Suprapubic skin (tissue), 3 donors: ENCODE measurements around the gene EXTL2.

Source experiments
- CTCF ChIP-seq, 2 donors: fragments of 200-600 bp in 1 of 2; fragments of 450-650 bp in 1 of 2; sonication (generic) in 1 of 2; IDR thresholded peaks; one replicate each; pipeline ENCODE4 v1.5.1; 2016 to 2019; ENCODE audit warnings: antibody characterized with exemption in 2 of 2, mild to moderate bottlenecking in 1 of 2, moderate library complexity in 1 of 2
- EP300 ChIP-seq: sonication (generic); formaldehyde crosslinking; IDR thresholded peaks from one replicate; pipeline ENCODE4 v1.6.1; 2017; ENCODE audit warnings: antibody characterized with exemption
- POLR2A ChIP-seq, 2 donors: fragments of 450-650 bp; IDR thresholded peaks; one replicate each; pipeline ENCODE4 v1.6.1; 2017; ENCODE audit warnings: antibody characterized with exemption in 2 of 2, mild to moderate bottlenecking in 2 of 2, moderate library complexity in 2 of 2

DNA sequence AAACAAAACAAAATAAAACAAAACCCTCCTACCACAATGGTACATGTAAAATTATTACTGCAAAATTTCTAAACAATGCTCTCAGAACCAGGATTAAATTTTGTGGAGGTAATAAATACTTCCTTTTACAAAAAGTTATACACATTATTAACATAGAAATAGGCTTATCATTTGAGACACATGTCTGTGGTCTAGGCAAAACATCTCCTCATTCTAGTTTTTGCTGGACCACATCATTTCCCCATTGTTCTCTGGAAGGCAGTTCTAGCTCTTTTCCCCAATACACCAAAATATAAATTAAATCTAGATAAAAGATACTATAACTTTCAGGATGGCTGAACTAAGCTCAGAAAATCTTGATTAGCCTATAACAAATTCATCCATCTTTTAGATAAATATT is 18.4 kb downstream of the EXTL2 start:
- TF ChIP-seq POLR2A (IDR thresholded peaks at IDR 0.05): no peak
- TF ChIP-seq EP300: no peak
- TF ChIP-seq CTCF (IDR thresholded peaks at IDR 0.05): no peak
